Liver (tissue), 9 donors: ENCODE measurements around the gene ZNF860. TPM values are rescaled to one million over a fixed set of nuclear protein-coding genes. Genes with fewer than 3 reads are reported as not detected.

Source experiments
- DNase-seq: peaks from one replicate; pipeline ENCODE4 v3.0.0-alpha.2; 2017; ENCODE audit warnings: low spot score
- H3K27ac ChIP-seq, 2 donors: one replicate each; pipeline ENCODE4 v1.7.0; 2013; ENCODE audit warnings: inconsistent platforms in 2 of 2, low read length in 2 of 2, control low read depth in 1 of 2, low read depth in 1 of 2, mild to moderate bottlenecking in 1 of 2
- H3K27me3 ChIP-seq, 4 donors: one replicate each; pipeline versions ENCODE4 v1.6.1 to v1.7.0; 2013; ENCODE audit warnings: low read length in 3 of 4, inconsistent platforms in 1 of 4, mild to moderate bottlenecking in 1 of 4, moderate library complexity in 1 of 4; ENCODE audit not compliant: control insufficient read depth in 4 of 4, insufficient read depth in 4 of 4
- H3K36me3 ChIP-seq, 4 donors: one replicate each; pipeline versions ENCODE4 v1.6.1 to v1.7.0; 2013; ENCODE audit warnings: low read length in 3 of 4, mild to moderate bottlenecking in 3 of 4, low read depth in 1 of 4, moderate library complexity in 1 of 4; ENCODE audit not compliant: control insufficient read depth in 4 of 4, insufficient read depth in 3 of 4
- H3K4me1 ChIP-seq, 4 donors: one replicate each; pipeline versions ENCODE4 v1.6.1 to v1.7.0; 2013; ENCODE audit warnings: low read length in 3 of 4, mild to moderate bottlenecking in 3 of 4, moderate library complexity in 1 of 4; ENCODE audit not compliant: control insufficient read depth in 4 of 4, insufficient read depth in 4 of 4
- H3K4me3 ChIP-seq, 3 donors: one replicate each; pipeline versions ENCODE4 v1.6.1 to v1.7.0; 2013; ENCODE audit warnings: low read length in 3 of 3, control low read depth in 1 of 3, low read depth in 1 of 3, mild to moderate bottlenecking in 1 of 3
- H3K9ac ChIP-seq, 2 donors: one replicate each; pipeline ENCODE4 v1.7.0; 2013; ENCODE audit warnings: low read length in 2 of 2, mild to moderate bottlenecking in 2 of 2, moderate library complexity in 2 of 2, control low read depth in 1 of 2, low read depth in 1 of 2
- H3K9me3 ChIP-seq, 4 donors: one replicate each; pipeline versions ENCODE4 v1.6.1 to v1.7.0; 2013; ENCODE audit warnings: low read length in 3 of 4; ENCODE audit not compliant: control insufficient read depth in 4 of 4
- ATF3 ChIP-seq: IDR thresholded peaks from 2 replicates; pipeline ENCODE4 v1.6.1; 2016; ENCODE audit warnings: antibody characterized with exemption
- EGR1 ChIP-seq, 2 donors: IDR thresholded peaks; 2 replicates each; pipeline ENCODE4 v1.6.1; 2016 to 2018; ENCODE audit warnings: antibody characterized with exemption in 2 of 2, low read depth in 2 of 2
- FOXA1 ChIP-seq: IDR thresholded peaks from 2 replicates; pipeline ENCODE4 v1.6.1; 2016; ENCODE audit warnings: antibody characterized with exemption
- FOXA2 ChIP-seq: IDR thresholded peaks from 2 replicates; pipeline ENCODE4 v1.6.1; 2016; ENCODE audit warnings: antibody characterized with exemption
- GABPA ChIP-seq, 2 donors: IDR thresholded peaks in 1 of 2; conservative IDR thresholded peaks in 1 of 2; 2 replicates each; pipeline ENCODE4 v1.6.1; 2016; ENCODE audit warnings: antibody characterized with exemption in 2 of 2, mild to moderate bottlenecking in 1 of 2, moderate library complexity in 1 of 2
- HNF4A ChIP-seq, 2 donors: conservative IDR thresholded peaks; 2 replicates each; pipeline ENCODE4 v1.6.1; 2016; ENCODE audit warnings: antibody characterized with exemption in 2 of 2, mild to moderate bottlenecking in 2 of 2
- HNF4G ChIP-seq: IDR thresholded peaks from 2 replicates; pipeline ENCODE4 v1.6.1; 2016; ENCODE audit warnings: antibody characterized with exemption
- JUND ChIP-seq, 2 donors: IDR thresholded peaks; 2 replicates each; pipeline ENCODE4 v1.6.1; 2016; ENCODE audit warnings: antibody characterized with exemption in 2 of 2
- MAX ChIP-seq: IDR thresholded peaks from 2 replicates; pipeline ENCODE4 v1.6.1; 2016; ENCODE audit warnings: antibody characterized with exemption
- NR2F2 ChIP-seq: IDR thresholded peaks from 2 replicates; pipeline ENCODE4 v1.6.1; 2016; ENCODE audit warnings: antibody characterized with exemption
- RAD21 ChIP-seq, 2 donors: IDR thresholded peaks; 2 replicates each; pipeline ENCODE4 v1.6.1; 2016; ENCODE audit warnings: antibody characterized with exemption in 2 of 2, mild to moderate bottlenecking in 2 of 2
- REST ChIP-seq: IDR thresholded peaks from 2 replicates; pipeline ENCODE4 v1.6.1; 2016; ENCODE audit warnings: antibody characterized with exemption, mild to moderate bottlenecking
- RXRA ChIP-seq, 2 donors: IDR thresholded peaks; 2 replicates each; pipeline ENCODE4 v1.6.1; 2017 to 2018; ENCODE audit warnings: antibody characterized with exemption in 2 of 2, mild to moderate bottlenecking in 1 of 2
- SP1 ChIP-seq: IDR thresholded peaks from 2 replicates; pipeline ENCODE4 v1.6.1; 2018; ENCODE audit warnings: antibody characterized with exemption, mild to moderate bottlenecking
- TAF1 ChIP-seq: conservative IDR thresholded peaks from 2 replicates; pipeline ENCODE4 v1.6.1; 2016; ENCODE audit warnings: antibody characterized with exemption, mild to moderate bottlenecking
- YY1 ChIP-seq: IDR thresholded peaks from 2 replicates; pipeline ENCODE4 v1.6.1; 2016; ENCODE audit warnings: antibody characterized with exemption, mild to moderate bottlenecking
- ZBTB33 ChIP-seq: IDR thresholded peaks from 2 replicates; pipeline ENCODE4 v1.6.1; 2016; ENCODE audit warnings: antibody characterized with exemption
- WGBS: extraction: QIAGEN DNeasy Blood & Tissue Kit; methylation state at CpG from one replicate; pipeline ENCODE4 v1.1.7; 2013; 5-methylcytosine and 5-hydroxymethylcytosine counted together
- polyA plus RNA-seq, 2 donors: library from polyadenylated mRNA; stranded (reverse) in 1 of 2; unstranded in 1 of 2; fragments of 200-250 nt in 1 of 2; fragments of >200 nt in 1 of 2; fragmentation: Nextera tagmentation in 1 of 2; extraction: Ambion mirVana in 1 of 2; gene quantifications; one replicate each; pipeline versions ENCODE4 v1.2.1 to v1.2.3, GENCODE V29; 2013 to 2015
- total RNA-seq, 2 donors: library from RNA; depleted of rRNA; stranded (reverse); fragments of >200 nt; gene quantifications; one replicate each; pipeline ENCODE4 v1.2.3, GENCODE V29; 2014
- TF ChIP-seq, protein P1 (sequence below): fragments of 150-350 bp; IDR thresholded peaks from 2 replicates; pipeline ENCODE4 v1.5.1; 2017; ENCODE audit warnings: improper control_type of control experiment, low read depth, low read length; ENCODE audit not compliant: missing input control
- donor health status: healthy.
- donor health status: healthy.
- donor health status: healthy.
- donor health status: healthy.
- donor health status: healthy.

ZNF860 gene
- total and polyA plus RNA-seq, 4 donors = 0.10 to 0.42 (median 0.17) TPM; not detected in 1

GRCh38 chr3:31971607-31972006 is 9.9 kb upstream of the ZNF860 start (continued):
- no peak for TF ChIP-seq REST
- TF ChIP-seq HNF4A (conservative IDR thresholded peaks at IDR 0.05) = no peak
- TF ChIP-seq FOXA1 = no peak
- no peak for TF ChIP-seq EGR1 (IDR thresholded peaks at IDR 0.05; ENCODE audit: low read depth in 2 of 2)

- H3K27me3 ChIP-seq = peaks cover 0 to 3% (median under 1%) of the 10 kb centered on the region in 4 donors
- H3K36me3 ChIP-seq = no peaks in the 10 kb centered on the region
- no peak for TF ChIP-seq MAX
- no peak for TF ChIP-seq EGR1 (IDR thresholded peaks at IDR 0.05; ENCODE audit: low read depth in 2 of 2)
- TF ChIP-seq HNF4A (conservative IDR thresholded peaks at IDR 0.05) = no peak
- TF ChIP-seq NR2F2 = no peak
- TF ChIP-seq RXRA (IDR thresholded peaks at IDR 0.05) = no peak
- no peak for TF ChIP-seq REST
- no peak for TF ChIP-seq HNF4G
- no peak for TF ChIP-seq GABPA (IDR thresholded peaks at IDR 0.05 in 1 of 2, conservative IDR thresholded peaks at IDR 0.05 in 1 of 2)
- TF ChIP-seq SP1 = no peak
- TF ChIP-seq RAD21 (IDR thresholded peaks at IDR 0.05) = no peak
- TF ChIP-seq ZBTB33 = no peak
- no peak for TF ChIP-seq FOXA1
- no peak for TF ChIP-seq YY1
- no peak for TF ChIP-seq FOXA2
- TF ChIP-seq ATF3 = no peak
- TF ChIP-seq JUND (IDR thresholded peaks at IDR 0.05) = no peak
- TF ChIP-seq TAF1 = no peak
- TF ChIP-seq, protein P1, sequence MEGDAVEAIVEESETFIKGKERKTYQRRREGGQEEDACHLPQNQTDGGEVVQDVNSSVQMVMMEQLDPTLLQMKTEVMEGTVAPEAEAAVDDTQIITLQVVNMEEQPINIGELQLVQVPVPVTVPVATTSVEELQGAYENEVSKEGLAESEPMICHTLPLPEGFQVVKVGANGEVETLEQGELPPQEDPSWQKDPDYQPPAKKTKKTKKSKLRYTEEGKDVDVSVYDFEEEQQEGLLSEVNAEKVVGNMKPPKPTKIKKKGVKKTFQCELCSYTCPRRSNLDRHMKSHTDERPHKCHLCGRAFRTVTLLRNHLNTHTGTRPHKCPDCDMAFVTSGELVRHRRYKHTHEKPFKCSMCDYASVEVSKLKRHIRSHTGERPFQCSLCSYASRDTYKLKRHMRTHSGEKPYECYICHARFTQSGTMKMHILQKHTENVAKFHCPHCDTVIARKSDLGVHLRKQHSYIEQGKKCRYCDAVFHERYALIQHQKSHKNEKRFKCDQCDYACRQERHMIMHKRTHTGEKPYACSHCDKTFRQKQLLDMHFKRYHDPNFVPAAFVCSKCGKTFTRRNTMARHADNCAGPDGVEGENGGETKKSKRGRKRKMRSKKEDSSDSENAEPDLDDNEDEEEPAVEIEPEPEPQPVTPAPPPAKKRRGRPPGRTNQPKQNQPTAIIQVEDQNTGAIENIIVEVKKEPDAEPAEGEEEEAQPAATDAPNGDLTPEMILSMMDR = no peak
- H3K4me1 ChIP-seq = no peaks in the 10 kb centered on the region
- H3K9ac ChIP-seq = no peak overlapping the region
- no peak overlapping the region for H3K4me3 ChIP-seq
- 71% methylated on average over 4 of the region's 4 CpGs for WGBS
- no peaks in the 10 kb centered on the region for H3K9me3 ChIP-seq
- no peak overlapping the region for H3K27ac ChIP-seq
- DNase-seq = no peak
These were observed 8.5 kb upstream of the ZNF860 start for GRCh38 chr3:31973081-31973480.
